Middle frontal gyrus (tissue), 1 donor: ENCODE measurements around the gene TUSC2.

Experiments used
- DNase-seq: peaks from one replicate; pipeline ENCODE4 v3.0.0-alpha.2; 2015; ENCODE audit warnings: low spot score; ENCODE audit errors: extremely low spot score

TUSC2 gene, protein sequence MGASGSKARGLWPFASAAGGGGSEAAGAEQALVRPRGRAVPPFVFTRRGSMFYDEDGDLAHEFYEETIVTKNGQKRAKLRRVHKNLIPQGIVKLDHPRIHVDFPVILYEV

DNA sequence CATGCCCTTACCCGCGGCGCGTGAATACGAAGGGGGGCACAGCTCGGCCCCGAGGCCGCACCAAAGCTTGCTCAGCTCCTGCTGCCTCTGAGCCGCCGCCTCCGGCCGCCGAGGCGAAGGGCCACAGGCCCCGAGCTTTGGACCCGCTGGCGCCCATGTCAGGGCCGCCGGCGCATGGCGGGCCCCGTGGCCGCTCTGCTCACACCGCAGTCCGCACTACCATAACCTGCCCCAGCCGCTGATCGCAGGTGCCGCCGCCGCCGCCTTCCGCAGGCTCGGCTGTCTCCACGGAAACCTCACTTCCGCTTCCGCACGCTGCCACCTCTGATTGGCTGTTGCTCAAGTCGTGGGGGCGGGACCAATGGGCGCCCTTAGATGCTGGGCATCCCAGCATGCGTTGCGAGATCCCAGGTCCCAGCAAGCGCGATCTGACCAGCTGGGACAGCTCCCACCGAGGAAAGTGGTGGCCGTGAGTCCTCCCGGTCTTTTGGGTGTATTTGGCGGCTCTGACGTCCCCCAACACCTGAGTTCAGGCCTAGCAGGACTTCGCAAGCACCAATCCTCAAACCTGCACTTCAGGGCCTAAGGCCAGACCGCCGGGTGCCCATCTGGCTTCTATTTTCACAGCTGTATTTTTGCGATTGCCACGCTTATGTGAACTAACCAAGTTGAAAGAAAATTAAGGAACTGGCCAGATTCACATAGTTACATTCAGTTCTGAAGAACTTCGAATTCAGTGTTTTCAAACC lies at the start of gene TUSC2:
Gene TUSC2, minus strand, starts transcription at position 281 of the 749 bp plus-strand sequence. Its CDS starts 124 bp downstream, at position 157.
- peak; percentile 97 for DNase-seq

DNA sequence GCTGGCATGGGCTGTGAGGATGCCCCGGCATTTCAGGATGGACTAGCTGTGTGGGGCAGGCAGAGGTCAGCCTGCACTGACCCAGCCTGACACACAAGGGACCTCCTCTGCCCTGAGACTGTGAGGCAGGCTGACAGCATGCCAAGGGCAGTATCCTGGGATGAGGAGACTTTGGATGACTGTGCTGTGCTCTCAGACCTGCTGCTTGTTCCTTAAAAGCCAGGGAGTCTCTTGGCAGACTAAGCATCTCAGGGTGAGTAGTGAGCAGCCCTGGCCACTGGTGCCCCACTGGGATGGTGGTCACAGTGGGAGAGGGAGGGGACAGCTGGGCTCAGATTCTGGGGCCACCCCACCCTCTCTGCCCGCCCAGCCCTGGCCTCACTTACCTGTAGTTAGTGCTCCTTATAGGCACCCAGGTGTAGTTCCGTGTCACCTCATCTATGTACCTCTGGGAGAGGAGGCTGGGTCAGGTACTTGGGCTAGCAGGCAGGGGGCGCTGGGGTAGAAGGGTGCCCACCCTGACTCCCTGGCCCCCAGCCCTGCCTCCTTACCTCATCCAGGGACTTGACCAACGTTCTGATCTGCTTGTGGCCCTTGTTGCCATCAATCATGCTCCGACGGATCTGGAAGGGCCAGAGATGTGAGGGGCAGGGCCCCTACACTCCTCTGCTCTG lies 47.4 kb upstream of the TUSC2 start:
- no peak for DNase-seq

DNA sequence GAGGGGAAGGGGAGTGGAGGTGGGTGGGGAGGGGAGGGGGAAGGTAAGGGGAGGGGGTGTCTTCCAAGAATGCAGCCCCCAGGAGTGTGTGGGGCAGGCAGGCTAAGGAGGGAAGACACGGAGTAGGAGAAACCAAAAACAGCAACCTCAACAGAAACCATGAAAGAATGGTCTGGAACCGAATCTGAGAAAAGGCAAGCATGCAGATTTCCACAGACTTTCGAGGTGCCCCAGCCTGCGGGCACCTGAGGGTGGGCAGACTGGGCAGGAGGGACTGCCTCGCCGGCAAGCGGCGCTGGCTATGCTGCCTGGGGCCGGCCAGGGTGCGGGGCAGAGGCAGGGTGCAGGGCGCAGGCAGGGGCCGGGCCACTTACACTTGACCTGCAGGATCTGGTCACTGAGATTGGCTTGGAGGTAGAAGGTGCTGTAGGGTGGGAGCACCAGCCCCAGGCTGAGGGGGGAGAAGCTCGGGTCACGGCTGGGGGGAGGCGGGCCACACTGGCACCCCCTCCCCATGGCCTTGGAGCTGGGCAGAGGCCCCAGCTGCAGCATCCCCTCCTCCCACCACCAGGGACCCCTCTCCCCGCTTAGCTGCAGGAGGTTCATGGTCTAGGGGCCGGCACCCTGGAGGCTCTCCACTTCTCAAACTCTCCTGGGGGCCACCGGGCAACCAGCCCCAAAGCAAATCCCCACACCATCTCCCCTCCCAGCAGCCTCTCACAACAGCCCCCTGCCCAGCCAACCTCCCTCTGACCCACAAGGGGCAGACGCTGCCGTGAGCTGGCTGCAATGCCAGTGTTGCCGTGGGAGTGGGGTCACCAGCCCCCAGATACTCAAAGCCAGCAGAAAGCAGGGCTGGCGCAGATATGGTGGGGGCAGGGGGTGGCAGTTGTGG lies 46.6 kb upstream of the TUSC2 start:
- DNase-seq = no peak

GRCh38 chr3:50373146-50374051 lies 45.4 kb upstream of the TUSC2 start:
- no peak for DNase-seq

GRCh38 chr3:50372349-50372748 lies 44.3 kb upstream of the TUSC2 start:
- no peak for DNase-seq

DNA sequence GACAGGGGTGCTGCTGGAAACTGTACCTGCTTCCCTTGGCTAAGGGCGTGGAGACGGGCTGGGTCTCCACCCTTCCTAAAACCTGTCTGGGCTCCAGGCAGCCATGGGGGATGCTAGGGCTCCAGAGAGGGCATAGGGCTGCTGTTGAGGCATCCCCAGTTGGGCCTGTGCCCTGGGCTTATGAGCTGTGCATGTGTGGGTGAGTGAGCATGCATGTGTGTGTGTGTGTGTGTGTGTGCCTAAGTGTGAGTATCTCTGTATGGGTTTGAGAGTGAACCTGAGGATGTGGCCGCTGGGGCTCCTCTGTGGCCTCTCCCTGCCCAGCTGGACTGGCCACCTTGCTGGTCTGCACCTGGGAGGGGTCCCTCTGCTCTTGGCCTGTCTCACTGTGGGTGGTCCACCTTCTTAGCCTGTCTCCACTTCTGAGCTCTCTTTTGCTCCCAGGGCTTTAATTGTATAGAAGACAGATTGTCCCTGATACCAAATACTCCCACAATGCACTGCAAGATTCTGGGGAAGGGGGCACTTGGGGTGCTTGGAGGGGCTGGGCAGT lies 43.2 kb upstream of the TUSC2 start:
- no peak for DNase-seq

DNA sequence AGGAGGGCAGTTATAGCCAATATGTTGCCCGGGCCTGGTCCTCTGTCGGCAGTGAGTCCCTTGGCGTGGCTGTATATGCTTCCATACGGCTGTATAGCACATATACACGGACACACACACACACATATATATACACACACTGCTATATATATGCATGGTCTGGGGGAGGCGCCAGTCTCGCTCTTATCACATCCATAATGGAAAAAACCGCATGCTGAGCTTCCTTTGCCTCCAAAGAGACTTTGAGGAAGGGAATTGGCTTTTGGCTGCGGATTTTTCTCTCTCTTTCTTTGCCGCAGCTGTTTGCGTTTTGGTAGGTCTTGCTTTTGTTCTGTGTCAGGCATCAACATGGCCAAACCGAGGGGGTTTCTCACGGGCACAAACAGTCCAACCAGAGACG lies 42.6 kb upstream of the TUSC2 start:
- DNase-seq = peak; percentile 40

- DNase-seq = no peak
Observed at GRCh38 chr3:50369012-50369670, 41.1 kb upstream of the TUSC2 start.

GRCh38 chr3:50365842-50366220 lies 37.8 kb upstream of the TUSC2 start:
- no peak for DNase-seq

DNA sequence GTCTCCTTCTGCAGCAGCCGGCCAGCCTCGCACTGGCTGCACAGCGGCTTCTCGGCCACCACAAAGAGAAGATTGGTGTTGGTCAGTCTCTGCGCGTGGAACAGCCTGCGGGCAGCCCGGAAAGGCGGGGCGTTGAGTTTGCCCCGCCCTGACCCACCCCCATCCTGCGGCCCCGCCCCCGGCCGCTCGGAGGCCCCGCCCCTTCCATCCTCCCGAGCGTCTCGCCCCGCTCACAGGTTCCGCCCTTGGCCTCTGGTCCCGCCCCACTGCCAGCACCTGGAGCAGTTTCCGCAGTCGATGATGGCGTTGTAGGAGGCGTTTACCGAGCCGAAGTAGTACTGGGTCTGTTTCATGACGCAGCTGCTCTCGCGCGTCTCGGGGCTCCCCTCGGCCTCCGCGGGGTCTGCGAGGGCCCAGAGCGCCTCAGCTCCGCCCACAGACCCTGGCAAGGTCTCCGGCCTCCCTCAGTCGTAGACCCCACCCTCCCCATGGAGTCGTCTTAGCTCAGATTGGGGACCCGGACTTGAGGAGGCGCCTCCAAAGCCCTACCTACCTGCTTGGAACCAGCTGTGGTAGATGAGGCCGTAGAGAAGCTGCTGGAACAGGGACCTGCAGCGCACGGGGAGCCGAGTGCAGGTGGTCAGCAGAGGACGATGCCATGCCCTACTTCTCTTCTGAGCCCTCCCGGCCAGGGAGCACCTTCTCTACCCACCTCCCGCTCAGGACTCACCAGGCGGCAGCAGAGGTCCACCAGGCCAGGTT lies 37.2 kb upstream of the TUSC2 start:
- DNase-seq = no peak

DNA sequence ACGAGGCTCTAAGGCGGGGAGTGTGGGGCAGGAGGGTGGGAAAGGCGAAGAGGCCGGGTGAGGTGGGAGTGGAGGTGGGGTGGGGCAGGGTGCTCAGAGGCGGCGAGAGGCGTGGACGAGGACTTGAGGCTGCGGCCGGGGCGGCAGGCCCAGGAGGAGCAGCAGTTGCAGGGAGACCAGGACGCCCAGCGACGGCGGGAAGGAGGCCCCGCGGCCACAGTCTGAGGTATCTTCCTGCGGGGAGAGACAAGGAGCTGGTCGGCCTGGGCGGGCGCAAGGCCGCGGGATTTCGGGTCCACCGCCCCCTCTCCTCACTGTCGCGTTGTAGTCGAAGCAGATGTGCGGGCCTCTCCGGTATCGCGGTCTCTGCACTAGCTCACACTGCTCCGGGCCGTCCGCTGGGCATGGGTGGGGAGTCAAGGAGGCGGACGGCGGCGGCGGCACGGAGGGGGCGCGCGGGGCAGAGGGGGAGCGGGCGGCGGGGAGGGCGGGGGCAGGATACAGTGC lies 36.6 kb upstream of the TUSC2 start:
- DNase-seq = no peak

- DNase-seq = no peak
Observed at GRCh38 chr3:50359760-50360110, 31.7 kb upstream of the TUSC2 start.

GRCh38 chr3:50358911-50359759 lies 31.1 kb upstream of the TUSC2 start, which contains the start of gene TMEM115:
Gene TMEM115 (minus strand): TSS chr3:50359521. CDS start chr3:50359063, 458 bp downstream.
- DNase-seq = peak; percentile 100

- DNase-seq = no peak
Observed at GRCh38 chr3:50358355-50358910, 30.4 kb upstream of the TUSC2 start.

DNA sequence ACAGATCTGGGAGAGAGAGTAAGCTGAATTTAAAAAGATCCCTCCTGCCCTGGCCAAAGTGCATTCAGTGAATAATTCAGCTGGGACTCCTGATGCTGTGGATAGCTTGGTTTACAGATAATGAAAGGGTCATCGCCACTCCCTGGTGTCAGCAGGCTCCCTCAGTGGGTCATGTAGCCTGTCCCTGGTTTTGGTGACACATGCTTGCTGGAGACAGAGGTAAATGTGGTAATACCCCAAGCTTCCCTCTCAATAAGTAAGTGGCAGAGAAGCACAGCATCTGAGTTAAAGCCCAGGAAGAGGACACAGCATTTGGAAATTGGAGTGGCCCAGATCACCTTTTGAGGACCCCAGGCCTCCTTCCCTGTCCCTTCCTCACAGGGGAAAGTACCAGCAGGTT lies 29.5 kb upstream of the TUSC2 start:
- no peak for DNase-seq

DNA sequence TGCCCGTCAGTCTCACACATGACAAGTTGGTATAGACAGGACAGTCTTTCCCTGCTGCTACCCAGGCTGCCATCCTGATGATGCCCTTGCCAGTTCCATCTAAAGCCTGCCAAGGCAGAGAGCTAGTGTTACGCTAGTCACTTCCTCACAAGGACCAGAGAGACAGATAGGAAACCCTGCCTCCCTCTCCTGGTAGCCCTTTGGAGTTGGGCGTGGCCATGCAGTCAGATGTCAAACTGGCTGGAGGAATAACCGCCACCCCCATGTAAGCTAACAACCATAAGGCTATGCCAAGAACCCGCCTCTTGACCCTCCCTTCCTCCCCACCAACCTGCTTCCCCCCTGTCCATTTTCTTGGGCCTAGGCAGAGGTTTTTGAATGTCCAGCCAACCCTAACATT lies 28.5 kb upstream of the TUSC2 start:
- no peak for DNase-seq

- DNase-seq = no peak
Observed at GRCh38 chr3:50355829-50356552, 28.0 kb upstream of the TUSC2 start.
